Measurements from ENCODE around the gene ANO8.

ANO8 gene

DNA sequence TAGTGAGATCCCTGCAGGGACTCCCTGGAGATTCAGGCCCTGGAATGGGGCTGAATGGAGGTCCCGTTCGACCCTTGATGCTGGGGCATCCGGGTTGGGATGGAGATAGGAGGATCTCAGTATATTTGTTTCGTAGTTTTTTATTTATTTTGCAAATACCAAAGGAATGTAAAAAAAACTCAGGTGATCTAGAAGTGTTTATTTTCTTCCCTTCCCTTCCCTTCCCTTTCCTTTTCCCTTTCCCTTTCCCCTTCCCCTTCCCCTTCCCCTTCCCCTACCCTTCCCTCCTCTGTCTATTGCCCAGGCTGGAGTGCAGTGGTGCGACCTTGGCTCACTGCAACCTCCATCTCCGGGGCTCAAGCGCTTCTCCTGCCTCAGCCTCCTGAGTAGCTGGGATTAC is 7.2 kb upstream of the ANO8 start:
- H3K27ac ChIP-seq (replicated peaks; ENCODE audit: low read length): no peak overlapping the region
- H2BK12ac ChIP-seq (ENCODE audit: low read length): no peak overlapping the region
- no peak overlapping the region for H2AK5ac ChIP-seq (ENCODE audit: low read depth, low read length)
- H3K14ac ChIP-seq (ENCODE audit: low read length): no peak overlapping the region
- H2BK120ac ChIP-seq (ENCODE audit: low read depth, low read length): no peak overlapping the region
- H4K8ac ChIP-seq (ENCODE audit: low read depth, low read length): no peak overlapping the region
- H3K36me3 ChIP-seq (replicated peaks in 1 of 2; ENCODE audit: control insufficient read depth in 2 of 2, insufficient read depth in 2 of 2, low read length in 2 of 2): peaks cover 19 to 30% of the 10 kb centered on the region in 2 donors
- WGBS, 2 donors (ENCODE audit: extremely low coverage in 2 of 2, insufficient read length in 2 of 2, insufficient replicate concordance in 1 of 2): no CpG with 5 or more reads among the region's 7 CpGs
- H2BK5ac ChIP-seq (ENCODE audit: low read length): no peak overlapping the region
- no peak overlapping the region for H2AFZ ChIP-seq (ENCODE audit: low read length)
- H3K9me3 ChIP-seq (replicated peaks in 1 of 2; ENCODE audit: control insufficient read depth in 2 of 2, insufficient read depth in 1 of 2, low read depth in 1 of 2, low read length in 2 of 2): no peaks in the 10 kb centered on the region
- no peak overlapping the region for H3K4ac ChIP-seq (ENCODE audit: low read length)
- H3K23ac ChIP-seq (ENCODE audit: low read depth, low read length, poor library complexity): peak overlapping the region; percentile 55
- no peak overlapping the region for H3K9ac ChIP-seq (ENCODE audit: low read depth, low read length, poor library complexity)
- H3K18ac ChIP-seq (ENCODE audit: low read length): no peak overlapping the region
- H2BK15ac ChIP-seq (ENCODE audit: low read length): no peak overlapping the region
- H3K4me2 ChIP-seq (ENCODE audit: insufficient read depth, low read length, poor library complexity, severe bottlenecking): no peak overlapping the region
- DNase-seq (ENCODE audit: low spot score): no peak
- no peak overlapping the region for H3K4me3 ChIP-seq (ENCODE audit: low read length in 2 of 2)
- peaks cover 9% of the 10 kb centered on the region for H3K79me1 ChIP-seq (ENCODE audit: low read depth, low read length)
- H3K27me3 ChIP-seq (ENCODE audit: control insufficient read depth in 3 of 3, insufficient read depth in 3 of 3, low read depth in 1 of 3, low read length in 3 of 3): no peaks in the 10 kb centered on the region
- peaks cover 9 to 16% of the 10 kb centered on the region in 2 donors for H3K4me1 ChIP-seq (ENCODE audit: control insufficient read depth in 2 of 2, insufficient read depth in 1 of 2, low read depth in 1 of 2, low read length in 2 of 2)
- no peak overlapping the region for H4K91ac ChIP-seq (ENCODE audit: low read depth, low read length, poor library complexity)

DNA sequence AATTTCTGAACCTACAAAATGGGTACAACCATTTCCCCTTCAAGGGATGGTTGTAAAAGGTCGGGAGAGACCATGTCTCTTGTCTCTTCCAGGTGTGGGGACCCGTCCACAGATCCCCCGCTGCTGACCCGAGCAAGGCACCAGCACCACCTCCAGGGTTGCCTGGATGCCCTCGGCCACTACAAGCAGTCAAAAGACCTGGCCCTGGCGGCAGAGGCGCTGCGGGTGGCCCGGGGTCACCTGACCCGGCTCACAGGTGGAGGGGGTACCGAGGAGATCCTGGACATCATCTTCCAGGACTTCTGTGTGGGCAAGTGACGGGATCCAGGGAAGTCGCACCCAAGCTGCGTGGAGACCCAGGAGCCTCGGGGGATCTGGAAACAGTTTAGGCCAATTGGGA is 6.7 kb upstream of the ANO8 start:
- Histone ChIP-seq H2BK120ac (ENCODE audit: low read depth, low read length) (no peak overlapping the region), H4K8ac (ENCODE audit: low read depth, low read length) (no peak overlapping the region), H2BK5ac (ENCODE audit: low read length) (peak overlapping the region; percentile 82), H3K4me1 (ENCODE audit: control insufficient read depth in 2 of 2, insufficient read depth in 1 of 2, low read depth in 1 of 2, low read length in 2 of 2) (peaks cover 9 to 16% of the 10 kb centered on the region in 2 donors), H3K4ac (ENCODE audit: low read length) (no peak overlapping the region), H3K23ac (ENCODE audit: low read depth, low read length, poor library complexity) (peak overlapping the region; percentile 55), H3K4me2 (ENCODE audit: insufficient read depth, low read length, poor library complexity, severe bottlenecking) (no peak overlapping the region), H3K27ac (replicated peaks; ENCODE audit: low read length) (no peak overlapping the region), H3K36me3 (replicated peaks in 1 of 2; ENCODE audit: control insufficient read depth in 2 of 2, insufficient read depth in 2 of 2, low read length in 2 of 2) (peaks cover 19 to 30% of the 10 kb centered on the region in 2 donors), H3K18ac (ENCODE audit: low read length) (peak overlapping the region; percentile 28), H3K9ac (ENCODE audit: low read depth, low read length, poor library complexity) (no peak overlapping the region), H2BK12ac (ENCODE audit: low read length) (peak overlapping the region; percentile 22), H3K79me1 (ENCODE audit: low read depth, low read length) (peaks cover 9% of the 10 kb centered on the region), H2AFZ (ENCODE audit: low read length) (no peak overlapping the region), H2AK5ac (ENCODE audit: low read depth, low read length) (no peak overlapping the region), H3K14ac (ENCODE audit: low read length) (no peak overlapping the region), H2BK15ac (ENCODE audit: low read length) (no peak overlapping the region), H4K91ac (ENCODE audit: low read depth, low read length, poor library complexity) (no peak overlapping the region), H3K9me3 (replicated peaks in 1 of 2; ENCODE audit: control insufficient read depth in 2 of 2, insufficient read depth in 1 of 2, low read depth in 1 of 2, low read length in 2 of 2) (no peaks in the 10 kb centered on the region), H3K4me3 (ENCODE audit: low read length in 2 of 2) (no peak overlapping the region), H3K27me3 (ENCODE audit: control insufficient read depth in 3 of 3, insufficient read depth in 3 of 3, low read depth in 1 of 3, low read length in 3 of 3) (no peaks in the 10 kb centered on the region)
- DNase-seq (ENCODE audit: low spot score): no peak
- no CpG with 5 or more reads among the region's 15 CpGs for WGBS, 2 donors (ENCODE audit: extremely low coverage in 2 of 2, insufficient read length in 2 of 2, insufficient replicate concordance in 1 of 2)

DNA sequence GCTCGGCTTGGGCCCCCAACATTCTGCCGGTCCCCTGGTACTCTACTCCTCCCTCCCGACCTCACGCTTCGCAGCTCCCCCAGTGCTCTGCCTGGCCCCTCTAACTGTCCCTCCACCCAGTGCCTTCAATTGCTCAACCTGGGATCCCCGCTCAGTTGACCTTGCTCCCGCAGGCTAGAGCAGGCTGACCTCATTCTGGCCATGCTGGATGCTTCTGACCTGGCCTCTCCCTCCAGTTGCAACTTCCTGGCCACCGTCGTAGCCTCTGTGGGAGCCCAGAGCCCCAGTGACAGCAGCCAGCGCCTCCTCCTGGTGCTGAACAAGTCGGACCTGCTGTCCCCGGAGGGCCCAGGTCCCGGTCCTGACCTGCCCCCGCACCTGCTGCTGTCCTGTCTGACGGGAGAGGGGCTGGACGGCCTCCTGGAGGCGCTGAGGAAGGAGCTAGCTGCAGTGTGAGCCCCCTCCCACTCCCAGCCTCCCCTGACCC is 6.3 kb upstream of the ANO8 start:
- H2BK12ac ChIP-seq (ENCODE audit: low read length): no peak overlapping the region
- no peaks in the 10 kb centered on the region for H3K27me3 ChIP-seq (ENCODE audit: control insufficient read depth in 3 of 3, insufficient read depth in 3 of 3, low read depth in 1 of 3, low read length in 3 of 3)
- peak overlapping the region; percentile 61 for H2BK120ac ChIP-seq (ENCODE audit: low read depth, low read length)
- peak overlapping the region; percentile 24 for H3K27ac ChIP-seq (replicated peaks; ENCODE audit: low read length)
- peak overlapping the region; percentile 52 for H3K18ac ChIP-seq (ENCODE audit: low read length)
- H3K23ac ChIP-seq (ENCODE audit: low read depth, low read length, poor library complexity): no peak overlapping the region
- H3K4me3 ChIP-seq (ENCODE audit: low read length in 2 of 2): no peak overlapping the region
- no peak overlapping the region for H2BK15ac ChIP-seq (ENCODE audit: low read length)
- no peak overlapping the region for H4K91ac ChIP-seq (ENCODE audit: low read depth, low read length, poor library complexity)
- WGBS, 2 donors (ENCODE audit: extremely low coverage in 2 of 2, insufficient read length in 2 of 2, insufficient replicate concordance in 1 of 2): no CpG with 5 or more reads among the region's 17 CpGs
- no peak overlapping the region for H4K8ac ChIP-seq (ENCODE audit: low read depth, low read length)
- peak overlapping the region; percentile 82 for H2BK5ac ChIP-seq (ENCODE audit: low read length)
- no peak overlapping the region for H3K14ac ChIP-seq (ENCODE audit: low read length)
- H3K36me3 ChIP-seq (replicated peaks in 1 of 2; ENCODE audit: control insufficient read depth in 2 of 2, insufficient read depth in 2 of 2, low read length in 2 of 2): peaks cover 19 to 30% of the 10 kb centered on the region in 2 donors
- no peak overlapping the region for H3K4ac ChIP-seq (ENCODE audit: low read length)
- H2AK5ac ChIP-seq (ENCODE audit: low read depth, low read length): peak overlapping the region; percentile 83
- peaks cover 9% of the 10 kb centered on the region for H3K79me1 ChIP-seq (ENCODE audit: low read depth, low read length)
- peak overlapping the region; percentile 50 for H3K9ac ChIP-seq (ENCODE audit: low read depth, low read length, poor library complexity)
- H3K4me2 ChIP-seq (ENCODE audit: insufficient read depth, low read length, poor library complexity, severe bottlenecking): peak overlapping the region; percentile 14
- H3K4me1 ChIP-seq (ENCODE audit: control insufficient read depth in 2 of 2, insufficient read depth in 1 of 2, low read depth in 1 of 2, low read length in 2 of 2): peaks cover 9 to 16% of the 10 kb centered on the region in 2 donors
- no peaks in the 10 kb centered on the region for H3K9me3 ChIP-seq (replicated peaks in 1 of 2; ENCODE audit: control insufficient read depth in 2 of 2, insufficient read depth in 1 of 2, low read depth in 1 of 2, low read length in 2 of 2)
- no peak for DNase-seq (ENCODE audit: low spot score)
- H2AFZ ChIP-seq (ENCODE audit: low read length): no peak overlapping the region

GRCh38 chr19:17340302-17340870 is 5.7 kb upstream of the ANO8 start:
- peaks cover 9 to 16% of the 10 kb centered on the region in 2 donors for H3K4me1 ChIP-seq (ENCODE audit: control insufficient read depth in 2 of 2, insufficient read depth in 1 of 2, low read depth in 1 of 2, low read length in 2 of 2)
- H3K4me2 ChIP-seq (ENCODE audit: insufficient read depth, low read length, poor library complexity, severe bottlenecking): peak overlapping the region; percentile 14
- H3K36me3 ChIP-seq (replicated peaks in 1 of 2; ENCODE audit: control insufficient read depth in 2 of 2, insufficient read depth in 2 of 2, low read length in 2 of 2): peaks cover 19 to 30% of the 10 kb centered on the region in 2 donors
- no peak for DNase-seq (ENCODE audit: low spot score)
- H2BK15ac ChIP-seq (ENCODE audit: low read length): no peak overlapping the region
- no peak overlapping the region for H2BK12ac ChIP-seq (ENCODE audit: low read length)
- H2AK5ac ChIP-seq (ENCODE audit: low read depth, low read length): peak overlapping the region; percentile 75
- H4K91ac ChIP-seq (ENCODE audit: low read depth, low read length, poor library complexity): no peak overlapping the region
- no peak overlapping the region for H4K8ac ChIP-seq (ENCODE audit: low read depth, low read length)
- H3K27me3 ChIP-seq (ENCODE audit: control insufficient read depth in 3 of 3, insufficient read depth in 3 of 3, low read depth in 1 of 3, low read length in 3 of 3): no peaks in the 10 kb centered on the region
- H3K4ac ChIP-seq (ENCODE audit: low read length): no peak overlapping the region
- H3K4me3 ChIP-seq (ENCODE audit: low read length in 2 of 2): no peak overlapping the region
- no peak overlapping the region for H3K14ac ChIP-seq (ENCODE audit: low read length)
- no peak overlapping the region for H3K23ac ChIP-seq (ENCODE audit: low read depth, low read length, poor library complexity)
- no peak overlapping the region for H2BK120ac ChIP-seq (ENCODE audit: low read depth, low read length)
- H2BK5ac ChIP-seq (ENCODE audit: low read length): no peak overlapping the region
- peak overlapping the region; percentile 46 for H3K27ac ChIP-seq (replicated peaks; ENCODE audit: low read length)
- H3K79me1 ChIP-seq (ENCODE audit: low read depth, low read length): peaks cover 9% of the 10 kb centered on the region
- H2AFZ ChIP-seq (ENCODE audit: low read length): no peak overlapping the region
- H3K18ac ChIP-seq (ENCODE audit: low read length): peak overlapping the region; percentile 65
- WGBS, 2 donors (ENCODE audit: extremely low coverage in 2 of 2, insufficient read length in 2 of 2, insufficient replicate concordance in 1 of 2): no CpG with 5 or more reads among the region's 21 CpGs
- H3K9ac ChIP-seq (ENCODE audit: low read depth, low read length, poor library complexity): peak overlapping the region; percentile 44
- H3K9me3 ChIP-seq (replicated peaks in 1 of 2; ENCODE audit: control insufficient read depth in 2 of 2, insufficient read depth in 1 of 2, low read depth in 1 of 2, low read length in 2 of 2): no peaks in the 10 kb centered on the region
